Activated CD4-positive, alpha-beta T cell treated with anti-CD3 and anti-CD28 coated beads, Interleukin-2, amount 50 U/mL, for 16 hours (primary cell): ENCODE data around the gene DNAJB8.

ENCODE experiments used
- DNase-seq: peaks from one replicate; pipeline ENCODE4 v3.0.0-alpha.2; 2020

DNAJB8 gene

DNA sequence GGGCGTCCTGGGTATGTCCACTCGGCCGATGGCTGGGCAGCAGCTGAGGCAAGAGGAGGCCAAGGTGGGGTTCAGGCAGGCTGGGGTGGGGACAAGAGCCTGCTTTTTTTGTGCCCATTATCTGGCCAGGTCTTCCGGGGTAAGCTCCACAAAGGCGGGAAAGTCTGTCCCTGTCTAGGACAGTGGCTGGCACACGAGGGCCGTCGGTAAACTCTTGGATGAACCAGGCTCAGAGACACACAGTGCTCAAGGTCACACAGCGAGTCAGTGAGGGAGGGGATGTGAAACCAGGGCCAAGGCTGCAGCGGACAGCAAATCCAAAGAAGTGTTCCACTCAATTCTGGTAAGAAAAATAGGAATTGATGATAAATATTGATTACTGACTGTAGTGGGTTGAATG is 2.9 kb downstream of the DNAJB8 start:
- no peak for DNase-seq

DNA sequence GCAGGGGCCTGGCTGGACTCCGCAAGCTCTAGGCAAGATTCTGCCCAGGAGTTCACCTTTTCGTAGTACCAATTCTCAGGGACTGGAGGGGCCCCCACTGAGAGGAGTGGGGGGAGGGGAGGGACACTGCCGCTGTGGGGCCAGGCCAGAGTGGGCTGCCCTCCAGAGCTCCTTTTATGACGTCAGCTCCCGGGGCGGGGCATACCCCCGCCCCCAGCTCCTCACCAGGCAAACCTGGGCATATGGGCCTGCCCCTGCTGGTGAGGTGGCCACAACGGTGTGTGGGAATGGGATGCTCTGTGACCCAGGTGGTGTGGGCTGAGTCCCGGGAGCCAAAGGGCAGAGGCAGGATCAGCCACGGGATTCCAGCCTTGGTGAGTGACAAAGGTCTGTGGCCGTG is 3.3 kb downstream of the DNAJB8 start:
- DNase-seq: no peak

GRCh38 chr3:128462931-128463330 is 3.8 kb downstream of the DNAJB8 start:
- DNase-seq: no peak

DNA sequence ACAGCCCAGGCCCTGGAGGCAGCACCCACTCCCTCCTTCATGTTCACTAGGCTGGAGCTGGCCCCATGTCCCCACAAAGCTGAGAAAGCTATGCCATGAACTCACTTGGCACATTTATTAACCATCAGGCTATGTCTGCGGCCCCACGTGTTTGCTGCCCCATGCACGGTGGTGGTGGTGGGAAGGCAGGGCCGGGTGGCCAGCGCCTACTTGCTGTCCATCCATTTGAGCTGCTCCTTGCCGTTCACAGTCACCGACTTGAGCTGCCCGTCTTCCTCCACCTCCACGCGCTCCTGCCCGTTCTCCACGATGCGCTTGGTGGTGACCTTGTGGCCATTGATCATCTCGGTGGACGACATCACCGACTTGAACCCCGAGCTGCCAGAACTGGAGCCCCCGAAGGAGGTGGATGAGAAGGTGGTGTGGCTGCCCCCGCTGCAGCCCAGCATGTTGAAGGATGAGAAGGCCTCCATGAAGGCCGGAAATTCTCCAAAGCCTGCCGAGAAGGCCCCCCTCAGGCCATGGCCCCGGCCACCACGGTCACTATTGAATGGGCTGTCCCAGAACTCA is 4.3 kb downstream of the DNAJB8 start:
- DNase-seq: no peak

DNA sequence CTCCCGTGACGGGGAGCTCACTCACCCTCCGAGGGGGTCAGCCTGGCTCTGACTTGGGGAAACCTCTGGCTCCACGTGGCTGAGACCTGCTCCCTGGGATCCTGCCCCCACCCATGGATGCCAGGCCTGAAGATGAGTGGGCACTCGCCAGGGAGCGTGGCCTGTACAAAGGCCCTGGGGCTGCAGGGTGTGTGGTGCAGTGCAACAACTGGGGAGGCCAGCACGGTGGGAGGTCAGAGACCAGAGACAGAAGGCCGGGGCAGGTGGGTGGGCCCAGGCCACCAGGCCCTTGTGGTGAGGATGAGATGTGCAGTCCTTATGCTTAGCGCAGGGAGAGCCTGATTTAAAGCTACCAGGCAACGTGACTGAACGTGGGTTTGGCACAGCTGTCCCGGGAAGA is 5.0 kb downstream of the DNAJB8 start:
- no peak for DNase-seq

GRCh38 chr3:128459461-128459820 is 7.2 kb downstream of the DNAJB8 start:
- DNase-seq: no peak

DNA sequence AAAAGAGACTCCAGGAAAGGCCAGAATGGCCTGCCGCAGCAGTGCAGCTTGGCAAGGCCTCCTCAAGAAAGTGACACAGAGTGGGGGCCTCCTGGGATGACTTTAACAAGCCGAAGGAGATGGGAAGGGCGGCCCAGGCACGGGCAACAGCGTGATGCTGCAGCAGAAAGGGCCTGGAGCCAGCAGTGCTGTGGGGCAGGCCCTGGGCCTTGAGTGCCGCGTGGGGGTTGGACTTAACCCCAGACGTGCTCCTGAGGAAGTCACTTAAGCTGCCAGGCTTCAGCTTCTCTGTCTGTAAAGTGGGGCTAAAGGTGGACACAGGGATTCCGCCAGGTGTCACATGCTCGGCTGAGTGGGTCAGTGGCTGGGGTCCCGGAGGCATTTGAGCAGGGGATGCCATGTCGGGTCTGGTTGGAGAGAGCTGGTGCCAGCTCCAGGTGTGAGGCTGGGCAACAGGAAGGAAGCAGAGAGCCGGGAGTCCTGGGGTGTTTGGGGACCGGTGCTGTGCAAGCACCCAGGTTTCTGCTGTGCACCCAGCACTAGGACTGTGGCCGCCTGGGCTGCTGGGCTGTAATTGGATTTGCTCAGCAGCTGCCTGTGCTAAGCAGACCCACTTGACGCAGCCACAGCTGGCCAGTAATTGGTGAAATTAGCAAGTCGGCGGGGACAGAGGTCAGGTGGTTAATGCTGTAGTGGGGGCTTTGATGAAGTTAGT is 7.8 kb downstream of the DNAJB8 start:
- no peak for DNase-seq

- DNase-seq: no peak
These were observed 8.8 kb downstream of the DNAJB8 start for GRCh38 chr3:128457937-128458336.

DNA sequence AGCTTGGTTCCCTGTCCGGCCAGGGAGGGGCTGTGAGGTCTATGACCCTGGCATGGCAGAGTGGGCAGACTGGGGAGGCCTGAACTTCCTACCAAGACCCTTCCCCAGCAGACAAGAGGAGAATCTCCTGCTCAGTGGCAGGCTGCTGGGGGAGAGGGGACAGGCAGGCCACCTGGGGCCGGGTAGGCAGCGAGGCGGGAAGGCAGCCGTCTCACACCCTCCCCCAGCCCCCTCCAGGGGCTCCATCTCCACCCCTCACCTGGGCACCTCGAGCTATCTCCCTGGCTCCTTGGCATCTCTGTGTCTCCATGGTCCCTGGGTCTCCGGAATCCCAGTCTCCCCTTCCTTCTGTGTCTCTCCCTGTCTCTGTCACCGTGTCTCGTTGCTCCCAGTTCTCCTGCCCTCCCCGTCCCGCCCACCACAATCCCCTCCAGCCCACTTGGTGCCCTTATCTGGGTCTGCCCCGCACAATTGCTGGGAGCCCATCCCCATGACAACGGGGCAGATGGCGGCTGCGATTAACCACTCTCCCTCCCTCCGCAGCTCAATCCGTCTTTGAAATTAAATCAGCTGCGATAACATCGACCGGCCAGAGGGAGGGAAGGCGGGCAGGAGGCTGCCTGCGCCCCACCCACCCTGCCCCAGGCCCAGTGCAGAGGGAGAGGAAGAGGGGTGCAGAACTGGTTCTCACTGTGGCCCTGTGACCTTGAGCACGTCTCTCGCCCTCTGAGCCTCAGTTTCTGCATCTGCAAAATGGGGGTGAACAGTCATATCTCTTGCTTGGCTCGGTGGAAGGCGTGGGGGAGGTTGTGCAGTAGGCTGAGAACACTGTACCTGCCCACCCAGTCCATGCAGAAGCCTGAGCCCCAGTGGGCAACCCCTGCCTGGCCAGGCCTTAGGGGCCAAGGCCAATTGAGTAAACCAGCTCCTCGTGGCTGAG is 9.6 kb downstream of the DNAJB8 start:
- DNase-seq: no peak

GRCh38 chr3:128455786-128456748 is 10.6 kb downstream of the DNAJB8 start:
- DNase-seq: no peak

- no peak for DNase-seq
These were observed 11.6 kb downstream of the DNAJB8 start for GRCh38 chr3:128455116-128455515.

GRCh38 chr3:128454310-128454618 is 12.4 kb downstream of the DNAJB8 start:
- no peak for DNase-seq

GRCh38 chr3:128453501-128454309 is 13.0 kb downstream of the DNAJB8 start:
- DNase-seq: no peak

DNA sequence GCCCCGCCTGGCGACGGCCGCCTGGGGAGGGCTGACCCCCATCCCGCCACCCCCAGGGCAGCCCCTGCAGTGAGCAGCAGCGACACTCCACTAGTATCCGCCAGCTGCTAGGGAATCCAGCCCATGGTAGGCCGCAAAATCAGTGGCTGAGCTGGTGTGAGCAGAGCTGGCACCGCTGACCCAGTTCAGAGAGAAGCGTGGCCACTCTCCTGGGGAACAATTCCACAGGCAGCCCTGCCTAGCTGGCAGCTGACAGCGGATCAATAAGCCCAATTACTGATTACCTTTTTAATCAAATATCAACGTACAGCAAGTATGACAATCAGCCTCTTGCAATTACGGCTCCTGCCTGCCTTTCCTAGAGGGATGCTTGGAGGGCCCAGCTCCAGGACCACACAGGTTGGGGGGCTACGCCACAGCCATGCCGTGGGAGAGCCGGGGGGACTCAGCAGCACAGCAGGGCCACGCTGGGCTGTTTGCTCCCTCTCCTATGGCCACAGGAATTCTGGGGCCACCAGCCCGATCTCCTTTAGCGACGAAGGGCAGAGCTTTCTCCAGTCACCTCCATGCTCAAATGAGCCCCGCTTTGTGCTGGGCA is 13.9 kb downstream of the DNAJB8 start:
- no peak for DNase-seq

GRCh38 chr3:128452120-128452519 is 14.6 kb downstream of the DNAJB8 start:
- no peak for DNase-seq

DNA sequence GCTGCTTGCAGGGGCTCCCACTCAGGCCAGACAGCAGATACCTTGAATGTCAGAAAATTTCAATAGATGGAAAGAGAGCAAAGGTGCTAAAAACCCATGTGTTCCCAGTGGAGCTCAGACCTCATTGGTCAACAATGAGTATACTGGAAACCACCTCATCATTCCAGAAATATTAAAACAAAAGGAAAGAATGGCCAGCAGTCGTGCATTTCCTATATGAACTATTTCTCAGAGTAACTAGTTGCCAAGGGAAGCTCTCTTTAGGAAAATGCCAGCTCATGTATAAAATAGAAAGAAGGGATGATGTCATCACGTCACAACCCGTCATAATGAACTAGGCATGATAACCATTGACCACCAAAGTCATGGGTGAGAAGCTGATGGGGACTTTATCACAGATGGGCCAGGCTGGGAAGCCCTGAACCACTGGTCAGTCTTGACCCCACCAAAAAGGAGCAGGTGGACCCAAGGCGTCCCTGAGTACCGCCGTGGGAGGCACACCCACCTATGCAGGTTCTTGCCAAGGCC is 17.5 kb downstream of the DNAJB8 start:
- peak; percentile 31 for DNase-seq

DNA sequence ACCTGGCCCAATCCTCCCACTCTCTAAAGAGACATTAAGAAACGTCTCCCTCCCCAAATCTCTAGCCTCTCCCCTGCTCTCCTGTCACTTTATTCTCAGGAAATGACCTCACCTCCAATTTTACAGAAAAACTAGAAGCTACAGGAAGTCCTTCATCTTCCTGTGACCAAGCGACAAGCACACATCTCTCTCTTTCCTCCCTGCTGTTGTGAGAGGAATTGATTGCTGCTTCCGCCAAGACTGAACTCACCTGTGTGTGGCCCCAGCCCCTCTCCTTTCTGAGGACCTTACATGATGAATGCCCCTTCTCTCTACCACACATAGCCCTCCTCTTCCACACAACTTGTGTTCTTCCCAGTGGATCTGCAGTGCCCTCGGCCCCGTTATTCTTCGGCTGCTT is 18.2 kb downstream of the DNAJB8 start:
- peak; percentile 66 for DNase-seq

GRCh38 chr3:128447561-128448013 is 19.1 kb downstream of the DNAJB8 start:
- peak; percentile 88 for DNase-seq

- DNase-seq: no peak
These were observed 19.9 kb downstream of the DNAJB8 start for GRCh38 chr3:128446821-128447220.

- no peak for DNase-seq
These were observed 21.3 kb downstream of the DNAJB8 start for GRCh38 chr3:128445357-128445756.

GRCh38 chr3:128443771-128444170 is 22.9 kb downstream of the DNAJB8 start:
- no peak for DNase-seq
